Neural cell (in vitro differentiated cells): ENCODE measurements around the gene SNCA. TPM values are rescaled to one million over a fixed set of nuclear protein-coding genes. Genes with fewer than 3 reads are reported as not detected.

ENCODE experiments used
- H2AFZ ChIP-seq: fragments of 200-600, 300-800 bp; sonication (generic), shearing (Covaris generic); 2 replicates; pipeline ENCODE4 v1.6.0; 2014; ENCODE audit warnings: low read depth, mild to moderate bottlenecking, antibody characterized with exemption, low read length, moderate library complexity
- H3F3A ChIP-seq: fragments of 200-600 bp; shearing (Covaris generic); 2 replicates; pipeline ENCODE4 v1.6.1; 2016; ENCODE audit warnings: mild to moderate bottlenecking, moderate library complexity, mixed read lengths, antibody characterized with exemption, low read length; ENCODE audit not compliant: insufficient read depth, poor library complexity, severe bottlenecking
- H3K27ac ChIP-seq: fragments of 200-600, 300-800 bp; sonication (generic), shearing (Covaris generic); 2 replicates; pipeline ENCODE4 v1.5.1; 2014; ENCODE audit warnings: mild to moderate bottlenecking, low read length, moderate library complexity
- H3K27me3 ChIP-seq: fragments of 300-800, 200-600 bp; sonication (generic), shearing (Covaris generic); 2 replicates; pipeline ENCODE4 v1.6.0; 2014; ENCODE audit warnings: mild to moderate bottlenecking, low read depth, low read length, moderate library complexity; ENCODE audit not compliant: insufficient read depth
- H3K36me3 ChIP-seq: fragments of 300-800, 200-600 bp; sonication (generic), shearing (Covaris generic); 2 replicates; pipeline ENCODE4 v1.5.1; 2014; ENCODE audit warnings: mild to moderate bottlenecking, antibody characterized with exemption, low read length, moderate library complexity; ENCODE audit not compliant: insufficient read depth
- H3K4me2 ChIP-seq: fragments of 300-800, 200-600 bp; sonication (generic), shearing (Covaris generic); 2 replicates; pipeline ENCODE4 v1.6.0; 2014; ENCODE audit warnings: mild to moderate bottlenecking, low read length
- H3K4me3 ChIP-seq: fragments of 300-800, 200-600 bp; sonication (generic), shearing (Covaris generic); 2 replicates; pipeline ENCODE4 v1.5.1; 2014; ENCODE audit warnings: mild to moderate bottlenecking, low read length, moderate library complexity
- H3K79me2 ChIP-seq: fragments of 200-600 bp; shearing (Covaris generic); replicated peaks from 2 replicates; pipeline ENCODE4 v1.6.0; 2014; ENCODE audit warnings: mild to moderate bottlenecking, low read length, moderate library complexity; ENCODE audit not compliant: insufficient read depth
- H3K9ac ChIP-seq: fragments of 300-800, 200-600 bp; sonication (generic), shearing (Covaris generic); 2 replicates; pipeline ENCODE4 v1.6.1; 2016; ENCODE audit warnings: mild to moderate bottlenecking, low read length, mixed read lengths
- H3K9me2 ChIP-seq: fragments of 200-600 bp; shearing (Covaris generic); 2 replicates; pipeline ENCODE4 v1.6.1; 2016; ENCODE audit warnings: mild to moderate bottlenecking, low read length, mixed read lengths; ENCODE audit not compliant: insufficient read depth
- H3K9me3 ChIP-seq: fragments of 200-600, 300-800 bp; sonication (generic), shearing (Covaris generic); 2 replicates; pipeline ENCODE4 v1.6.1; 2016; ENCODE audit warnings: mild to moderate bottlenecking, mixed run types, low read length, moderate library complexity, mixed read lengths
- H4K20me1 ChIP-seq: fragments of 200-600 bp; shearing (Covaris generic); 2 replicates; pipeline ENCODE4 v1.6.1; 2016; ENCODE audit warnings: mild to moderate bottlenecking, mixed run types; ENCODE audit not compliant: insufficient read depth
- CTCF ChIP-seq: fragments of 450-650 bp; IDR thresholded peaks from 2 replicates; pipeline ENCODE4 v1.5.1; 2014; ENCODE audit warnings: antibody characterized with exemption, mild to moderate bottlenecking, moderate library complexity; ENCODE audit not compliant: poor library complexity, severe bottlenecking
- EP300 ChIP-seq: fragments of 450-650 bp; conservative IDR thresholded peaks from 2 replicates; pipeline ENCODE4 v1.6.1; 2014; ENCODE audit warnings: antibody characterized with exemption, mild to moderate bottlenecking, moderate library complexity; ENCODE audit not compliant: poor library complexity, severe bottlenecking
- EZH2 ChIP-seq: fragments of 200-600, 300-800 bp; shearing (Covaris generic), sonication (generic); IDR thresholded peaks from 2 replicates; pipeline ENCODE4 v1.6.1; 2014; ENCODE audit warnings: antibody characterized with exemption, low read length, borderline replicate concordance, mild to moderate bottlenecking; ENCODE audit not compliant: insufficient read depth, poor library complexity, severe bottlenecking
- MXI1 ChIP-seq: fragments of 450-650 bp; conservative IDR thresholded peaks from 2 replicates; pipeline ENCODE4 v1.6.1; 2014; ENCODE audit warnings: antibody characterized with exemption, mild to moderate bottlenecking; ENCODE audit not compliant: poor library complexity, severe bottlenecking
- POLR2AphosphoS5 ChIP-seq: IDR thresholded peaks from 2 replicates; pipeline ENCODE4 v1.6.1; 2012
- RAD21 ChIP-seq: fragments of 450-650 bp; conservative IDR thresholded peaks from 2 replicates; pipeline ENCODE4 v1.6.1; 2014; ENCODE audit warnings: antibody characterized with exemption, mild to moderate bottlenecking, moderate library complexity
- SMC3 ChIP-seq: fragments of 450-650 bp; conservative IDR thresholded peaks from 2 replicates; pipeline ENCODE4 v1.6.1; 2014; ENCODE audit warnings: antibody characterized with exemption, mild to moderate bottlenecking, moderate library complexity; ENCODE audit not compliant: poor library complexity
- TAF1 ChIP-seq: IDR thresholded peaks from 2 replicates; pipeline ENCODE4 v1.6.1; 2012; ENCODE audit warnings: low read depth
- polyA plus RNA-seq: library from polyadenylated mRNA; depleted of rRNA; stranded (reverse); fragments of >200 nt; gene quantifications from 2 replicates; pipeline ENCODE4 v1.2.3, GENCODE V29; 2014
- TF ChIP-seq, protein P1 (sequence below): IDR thresholded peaks from 2 replicates; pipeline ENCODE4 v1.6.1; 2012; ENCODE audit warnings: borderline replicate concordance

The SNCA gene
- polyA plus RNA-seq, 1 donor from 2014 or later = 66.1 TPM

GRCh38 chr4:89879215-89879614 is 42.3 kb upstream of the SNCA start (continued):
- no peak for TF ChIP-seq EP300
- TF ChIP-seq POLR2AphosphoS5 = no peak

- H3K27me3 ChIP-seq = no peaks in the 10 kb centered on the region
- H4K20me1 ChIP-seq = no peaks in the 10 kb centered on the region
- H3F3A ChIP-seq = peaks cover 3% of the 10 kb centered on the region
- TF ChIP-seq TAF1 = no peak
- TF ChIP-seq EZH2 = no peak
- no peak for TF ChIP-seq POLR2AphosphoS5
- no peak for TF ChIP-seq RAD21
- TF ChIP-seq EP300 = no peak
- TF ChIP-seq MXI1 = no peak
- TF ChIP-seq CTCF = no peak
- TF ChIP-seq SMC3 = no peak
- TF ChIP-seq, protein P1, sequence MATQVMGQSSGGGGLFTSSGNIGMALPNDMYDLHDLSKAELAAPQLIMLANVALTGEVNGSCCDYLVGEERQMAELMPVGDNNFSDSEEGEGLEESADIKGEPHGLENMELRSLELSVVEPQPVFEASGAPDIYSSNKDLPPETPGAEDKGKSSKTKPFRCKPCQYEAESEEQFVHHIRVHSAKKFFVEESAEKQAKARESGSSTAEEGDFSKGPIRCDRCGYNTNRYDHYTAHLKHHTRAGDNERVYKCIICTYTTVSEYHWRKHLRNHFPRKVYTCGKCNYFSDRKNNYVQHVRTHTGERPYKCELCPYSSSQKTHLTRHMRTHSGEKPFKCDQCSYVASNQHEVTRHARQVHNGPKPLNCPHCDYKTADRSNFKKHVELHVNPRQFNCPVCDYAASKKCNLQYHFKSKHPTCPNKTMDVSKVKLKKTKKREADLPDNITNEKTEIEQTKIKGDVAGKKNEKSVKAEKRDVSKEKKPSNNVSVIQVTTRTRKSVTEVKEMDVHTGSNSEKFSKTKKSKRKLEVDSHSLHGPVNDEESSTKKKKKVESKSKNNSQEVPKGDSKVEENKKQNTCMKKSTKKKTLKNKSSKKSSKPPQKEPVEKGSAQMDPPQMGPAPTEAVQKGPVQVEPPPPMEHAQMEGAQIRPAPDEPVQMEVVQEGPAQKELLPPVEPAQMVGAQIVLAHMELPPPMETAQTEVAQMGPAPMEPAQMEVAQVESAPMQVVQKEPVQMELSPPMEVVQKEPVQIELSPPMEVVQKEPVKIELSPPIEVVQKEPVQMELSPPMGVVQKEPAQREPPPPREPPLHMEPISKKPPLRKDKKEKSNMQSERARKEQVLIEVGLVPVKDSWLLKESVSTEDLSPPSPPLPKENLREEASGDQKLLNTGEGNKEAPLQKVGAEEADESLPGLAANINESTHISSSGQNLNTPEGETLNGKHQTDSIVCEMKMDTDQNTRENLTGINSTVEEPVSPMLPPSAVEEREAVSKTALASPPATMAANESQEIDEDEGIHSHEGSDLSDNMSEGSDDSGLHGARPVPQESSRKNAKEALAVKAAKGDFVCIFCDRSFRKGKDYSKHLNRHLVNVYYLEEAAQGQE = no peak
- no peaks in the 10 kb centered on the region for H3K9me3 ChIP-seq
- H3K4me3 ChIP-seq = no peak overlapping the region
- no peak overlapping the region for H3K27ac ChIP-seq
- H3K4me2 ChIP-seq = no peak overlapping the region
- no peak overlapping the region for H3K9ac ChIP-seq
- H3K36me3 ChIP-seq = no peaks in the 10 kb centered on the region
- H3K79me2 ChIP-seq = peaks cover 36% of the 10 kb centered on the region
- no peak overlapping the region for H2AFZ ChIP-seq
- H3K9me2 ChIP-seq = no peaks in the 10 kb centered on the region
Measured at GRCh38 chr4:89878611-89879010, 41.6 kb upstream of the SNCA start.

DNA sequence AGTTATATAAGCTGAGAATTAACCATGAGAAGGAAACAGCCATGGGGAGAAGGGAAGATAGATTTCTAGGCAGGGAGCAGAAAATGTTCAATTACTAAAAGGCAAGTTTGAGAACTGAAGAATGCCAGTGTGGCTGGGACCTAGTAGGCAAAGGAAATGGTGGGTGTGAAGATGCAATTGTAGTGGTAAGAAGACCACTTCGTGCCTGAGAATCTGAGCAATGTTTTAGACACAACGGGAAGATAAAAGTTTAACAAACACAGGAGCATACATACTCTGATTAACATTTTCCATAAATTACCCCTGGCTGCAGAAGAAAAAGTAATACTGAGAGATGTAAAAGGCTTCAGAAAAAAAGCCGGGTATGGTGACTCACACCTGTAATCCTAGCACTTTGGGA is 39.6 kb upstream of the SNCA start:
- Histone ChIP-seq H3K9me3 (no peaks in the 10 kb centered on the region), H3K4me3 (no peak overlapping the region), H3K4me2 (no peak overlapping the region), H3K27me3 (no peaks in the 10 kb centered on the region), H2AFZ (no peak overlapping the region), H3K36me3 (no peaks in the 10 kb centered on the region), H3K27ac (no peak overlapping the region), H3K9ac (no peak overlapping the region), H4K20me1 (no peaks in the 10 kb centered on the region), H3F3A (peaks cover 3% of the 10 kb centered on the region), H3K9me2 (no peaks in the 10 kb centered on the region), H3K79me2 (peaks cover 24% of the 10 kb centered on the region)
- TF ChIP-seq MXI1 = no peak
- no peak for TF ChIP-seq POLR2AphosphoS5
- TF ChIP-seq EZH2 = no peak
- TF ChIP-seq SMC3 = no peak
- no peak for TF ChIP-seq RAD21
- no peak for TF ChIP-seq CTCF
- TF ChIP-seq TAF1 = no peak
- TF ChIP-seq EP300 = no peak
- TF ChIP-seq, protein P1 = no peak
